OCI-LY1 (cell line): ENCODE results near the gene REX1BD.

Experiments used
- CTCF ChIP-seq: fragments of 200-600 bp; sonication (generic), shearing (Covaris generic); IDR thresholded peaks from 2 replicates; pipeline ENCODE4 v1.5.1; 2017; ENCODE audit warnings: mild to moderate bottlenecking, antibody characterized with exemption, low read length, moderate library complexity, mixed read lengths
- EZH2 ChIP-seq: fragments of 200-600 bp; sonication (generic), shearing (Covaris generic); IDR thresholded peaks from 2 replicates; pipeline ENCODE4 v1.8.0; 2017; ENCODE audit warnings: borderline replicate concordance, mixed run types, mild to moderate bottlenecking, antibody characterized with exemption, low read length, moderate library complexity, mixed read lengths

DNA sequence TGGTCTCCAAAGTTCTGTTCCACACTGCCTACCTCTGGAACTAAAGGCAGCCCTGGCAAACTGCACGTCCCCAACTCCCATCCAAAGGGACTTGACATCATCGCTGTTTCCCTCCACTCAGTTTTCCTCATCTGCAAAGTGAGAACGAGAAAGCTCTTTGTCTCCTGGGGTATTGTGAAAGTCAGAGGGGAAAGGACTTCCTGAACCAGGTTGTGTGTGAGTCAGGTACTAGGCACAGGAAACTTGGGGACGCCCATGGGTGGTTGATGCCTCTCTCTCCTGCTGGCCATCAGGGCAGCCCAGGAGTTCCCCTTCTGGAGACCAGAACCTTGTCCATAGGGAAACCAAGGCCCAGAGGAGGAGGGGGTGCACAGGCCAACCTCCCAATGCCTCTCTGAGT, 13.3 kb downstream of the REX1BD start:
- TF ChIP-seq CTCF (no peak), EZH2 (no peak)
